WTC11 (cell line): ENCODE data around the gene DTNB. TPM values are rescaled to one million over a fixed set of nuclear protein-coding genes. Genes with fewer than 3 reads are reported as not detected.

Experiments
- ATAC-seq: fragments of 200-7000 bp; cut with Tn5 transposase; 2 replicates; pipeline ENCODE4 v1.10.0; 2021; ENCODE audit warnings: mild to moderate bottlenecking, moderate library complexity
- CTCF ChIA-PET: fragments of 300-600 bp; sonication (Branson Sonifier 250); formaldehyde crosslinking; loops from one replicate; lab custom pipeline; 2021; ENCODE audit warnings: antibody characterized with exemption; lab: Charles Lee
- POLR2A ChIA-PET: fragments of 350-600 bp; sonication (Branson Sonifier 250); formaldehyde crosslinking; loops from one replicate; lab custom pipeline; 2021; ENCODE audit warnings: antibody characterized with exemption; lab: Charles Lee
- DNase-seq: peaks from one replicate; pipeline ENCODE4 v3.0.0; 2021; ENCODE audit warnings: low spot score
- H3K27ac Mint-ChIP-seq: 2 replicates; pipeline ENCODE4 v1.8.0; 2021; ENCODE audit warnings: mixed read lengths
- H3K27me3 Mint-ChIP-seq: 2 replicates; pipeline ENCODE4 v1.8.0; 2021; ENCODE audit warnings: low read depth, mild to moderate bottlenecking, moderate library complexity, mixed read lengths
- H3K36me3 Mint-ChIP-seq: 2 replicates; pipeline ENCODE4 v1.8.0; 2021; ENCODE audit warnings: mixed read lengths
- H3K4me1 Mint-ChIP-seq: 2 replicates; pipeline ENCODE4 v1.8.0; 2022; ENCODE audit warnings: mixed read lengths
- H3K4me3 Mint-ChIP-seq: 2 replicates; pipeline ENCODE4 v1.8.0; 2021; ENCODE audit warnings: mild to moderate bottlenecking, moderate library complexity, mixed read lengths
- H3K9me3 Mint-ChIP-seq: 2 replicates; pipeline ENCODE4 v1.8.0; 2021; ENCODE audit warnings: mixed read lengths
- AFF4 ChIP-seq: sonication (generic); formaldehyde crosslinking; IDR thresholded peaks from 2 replicates; pipeline ENCODE4 v1.8.1; 2023; ENCODE audit warnings: mild to moderate bottlenecking, missing genetic modification reagents, borderline replicate concordance
- CREM ChIP-seq: sonication (generic); formaldehyde crosslinking; IDR thresholded peaks from 2 replicates; pipeline ENCODE4 v1.8.1; 2022; ENCODE audit warnings: mild to moderate bottlenecking, missing genetic modification reagents, moderate library complexity
- ETV6 ChIP-seq: sonication (generic); formaldehyde crosslinking; IDR thresholded peaks from 2 replicates; pipeline ENCODE4 v1.8.1; 2022; ENCODE audit warnings: mild to moderate bottlenecking, missing genetic modification reagents
- FOXP4 ChIP-seq: sonication (generic); formaldehyde crosslinking; IDR thresholded peaks from 2 replicates; pipeline ENCODE4 v1.8.0; 2022; ENCODE audit warnings: mild to moderate bottlenecking, missing genetic modification reagents
- JUN ChIP-seq: sonication (generic); formaldehyde crosslinking; IDR thresholded peaks from 2 replicates; pipeline ENCODE4 v1.8.0; 2023; ENCODE audit warnings: mild to moderate bottlenecking, missing genetic modification reagents
- NR2C2 ChIP-seq: sonication (generic); formaldehyde crosslinking; IDR thresholded peaks from 2 replicates; pipeline ENCODE4 v1.8.0; 2022; ENCODE audit warnings: mild to moderate bottlenecking, missing genetic modification reagents
- NR3C1 ChIP-seq: sonication (generic); formaldehyde crosslinking; conservative IDR thresholded peaks from 2 replicates; pipeline ENCODE4 v1.8.1; 2023; ENCODE audit warnings: low read depth, mild to moderate bottlenecking, missing genetic modification reagents
- SP1 ChIP-seq: sonication (generic); formaldehyde crosslinking; conservative IDR thresholded peaks from 2 replicates; pipeline ENCODE4 v1.8.1; 2022; ENCODE audit warnings: missing genetic modification reagents
- STAT6 ChIP-seq: sonication (generic); formaldehyde crosslinking; conservative IDR thresholded peaks from 2 replicates; pipeline ENCODE4 v1.8.1; 2023; ENCODE audit warnings: mild to moderate bottlenecking, low read depth, missing genetic modification reagents, moderate library complexity
- ZNF263 ChIP-seq: sonication (generic); formaldehyde crosslinking; IDR thresholded peaks from 2 replicates; pipeline ENCODE4 v1.8.1; 2022; ENCODE audit warnings: low read depth, mild to moderate bottlenecking, moderate library complexity, missing genetic modification reagents
- total RNA-seq: library from RNA; stranded (reverse); gene quantifications from 3 replicates; pipeline ENCODE4 v1.2.3, GENCODE V29; 2021
- TF ChIP-seq, protein P1 (sequence below): sonication (generic); formaldehyde crosslinking; IDR thresholded peaks from 2 replicates; pipeline ENCODE4 v1.8.1; 2023; ENCODE audit warnings: mild to moderate bottlenecking, moderate library complexity, missing genetic modification reagents
- TF ChIP-seq, protein P2 (sequence below): sonication (generic); formaldehyde crosslinking; conservative IDR thresholded peaks from 2 replicates; pipeline ENCODE4 v1.8.1; 2022; ENCODE audit warnings: mild to moderate bottlenecking, missing genetic modification reagents

DTNB gene
- total RNA-seq, 1 experiment from 2014 or later, result 39.9 TPM

DNA sequence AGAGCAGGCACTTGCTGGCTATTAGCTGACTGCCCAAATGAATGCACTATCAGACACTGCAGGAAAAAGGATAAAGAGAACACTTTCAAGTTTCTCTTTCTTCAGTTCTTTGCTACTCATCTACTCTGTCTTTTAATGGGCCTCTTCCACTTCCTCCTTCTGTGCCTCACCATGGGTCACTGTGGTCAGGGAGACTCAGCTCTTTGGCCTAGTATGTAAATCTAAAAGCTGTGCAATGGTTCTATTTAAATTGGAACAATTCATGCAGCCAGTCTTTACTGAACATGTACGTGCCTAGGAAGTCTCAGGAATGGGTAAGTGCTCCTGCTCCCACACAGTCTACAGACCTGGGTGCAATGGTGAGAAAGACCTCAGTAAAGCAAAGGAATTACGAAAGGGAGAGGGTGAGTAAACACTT lies 252.5 kb downstream of the DTNB start (continued):
- no peak for TF ChIP-seq FOXP4 (CRISPR knock-in tag)

GRCh38 chr2:25419678-25420242 lies 253.6 kb downstream of the DTNB start:
- H3K9me3 Mint-ChIP-seq, result peaks cover 7% of the 10 kb centered on the region
- TF ChIP-seq, protein P1, sequence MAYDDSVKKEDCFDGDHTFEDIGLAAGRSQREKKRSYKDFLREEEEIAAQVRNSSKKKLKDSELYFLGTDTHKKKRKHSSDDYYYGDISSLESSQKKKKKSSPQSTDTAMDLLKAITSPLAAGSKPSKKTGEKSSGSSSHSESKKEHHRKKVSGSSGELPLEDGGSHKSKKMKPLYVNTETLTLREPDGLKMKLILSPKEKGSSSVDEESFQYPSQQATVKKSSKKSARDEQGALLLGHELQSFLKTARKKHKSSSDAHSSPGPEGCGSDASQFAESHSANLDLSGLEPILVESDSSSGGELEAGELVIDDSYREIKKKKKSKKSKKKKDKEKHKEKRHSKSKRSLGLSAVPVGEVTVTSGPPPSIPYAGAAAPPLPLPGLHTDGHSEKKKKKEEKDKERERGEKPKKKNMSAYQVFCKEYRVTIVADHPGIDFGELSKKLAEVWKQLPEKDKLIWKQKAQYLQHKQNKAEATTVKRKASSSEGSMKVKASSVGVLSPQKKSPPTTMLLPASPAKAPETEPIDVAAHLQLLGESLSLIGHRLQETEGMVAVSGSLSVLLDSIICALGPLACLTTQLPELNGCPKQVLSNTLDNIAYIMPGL (CRISPR knock-in tag), result no peak
- TF ChIP-seq ZNF263 (no peak), STAT6 (no peak), AFF4 (CRISPR knock-in tag) (no peak), SP1 (CRISPR knock-in tag) (no peak), JUN (no peak), NR3C1 (no peak), CREM (CRISPR knock-in tag) (no peak)
- TF ChIP-seq, protein P2, sequence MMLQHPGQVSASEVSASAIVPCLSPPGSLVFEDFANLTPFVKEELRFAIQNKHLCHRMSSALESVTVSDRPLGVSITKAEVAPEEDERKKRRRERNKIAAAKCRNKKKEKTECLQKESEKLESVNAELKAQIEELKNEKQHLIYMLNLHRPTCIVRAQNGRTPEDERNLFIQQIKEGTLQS (CRISPR knock-in tag), result no peak
- no peaks in the 10 kb centered on the region for H3K27me3 Mint-ChIP-seq
- H3K36me3 Mint-ChIP-seq, result peaks cover 16% of the 10 kb centered on the region
- H3K4me1 Mint-ChIP-seq, result peaks cover 13% of the 10 kb centered on the region
- no peak overlapping the region for H3K27ac Mint-ChIP-seq
- POLR2A ChIA-PET, result no interaction called here
- no peak overlapping the region for H3K4me3 Mint-ChIP-seq
- ATAC-seq, result no peak; the same call in 1 of the 2 replicates
- DNase-seq, result no peak
- CTCF ChIA-PET, result interaction anchor here (1.5 kb wide), 1 partner anchor 58 kb away, joined by 3 read pairs; no protein-coding TSS in a partner anchor

DNA sequence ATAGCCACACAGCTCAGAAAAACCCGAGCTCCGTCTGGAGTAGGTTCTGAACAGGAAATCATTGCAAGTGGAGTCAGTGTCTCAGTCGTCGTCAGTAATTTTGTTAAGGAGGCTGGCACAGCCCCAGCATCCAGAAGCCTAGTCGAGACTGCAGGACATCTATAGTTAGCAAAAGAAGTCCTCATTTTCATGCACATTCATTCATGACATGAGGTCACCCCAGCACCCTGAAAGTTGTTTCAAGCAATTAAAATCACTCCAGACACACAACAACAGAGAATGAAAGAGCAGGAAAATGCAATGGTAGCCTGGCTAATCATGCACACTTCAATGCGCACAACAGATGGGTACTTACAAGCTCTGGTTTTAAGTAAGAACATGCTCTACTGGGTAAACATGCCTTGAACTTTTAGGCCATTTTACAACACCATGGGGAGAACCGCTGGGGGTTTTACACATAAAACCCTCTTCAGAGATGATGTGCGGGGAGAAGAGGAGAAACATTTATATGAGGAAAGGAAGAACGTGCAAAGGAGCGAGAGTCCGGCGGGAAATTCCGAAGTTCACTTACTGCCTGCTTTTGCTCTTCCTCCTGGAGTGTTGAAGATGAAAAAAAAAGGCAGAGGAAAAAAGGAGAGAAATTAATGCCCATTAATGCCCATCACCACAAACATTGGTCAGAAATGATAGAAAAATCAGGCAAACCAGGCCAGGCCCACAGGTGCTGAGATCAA lies 254.3 kb downstream of the DTNB start:
- H3K27ac Mint-ChIP-seq, result no peak overlapping the region
- ChIA-PET CTCF (interaction anchor here (1.1 to 1.5 kb wide), 2 partner anchors 42 to 57 kb away, joined by 3 read pairs; no protein-coding TSS in a partner anchor), POLR2A (no interaction called here)
- no peaks in the 10 kb centered on the region for H3K27me3 Mint-ChIP-seq
- DNase-seq, result no peak
- TF ChIP-seq NR2C2 (no peak), ETV6 (CRISPR knock-in tag) (no peak)
- TF ChIP-seq, all 79 proteins: peak for 0
- Mint-ChIP-seq H3K36me3 (peaks cover 17% of the 10 kb centered on the region), H3K4me1 (peaks cover 13% of the 10 kb centered on the region), H3K4me3 (no peak overlapping the region), H3K9me3 (peaks cover 7% of the 10 kb centered on the region)
- no peak for ATAC-seq
